ENCODE results near the gene NCOA7. TPM values are rescaled to one million over a fixed set of nuclear protein-coding genes. Genes with fewer than 3 reads are reported as not detected.

NCOA7 gene
- total and polyA plus RNA-seq, 2 of the 8 experiments (the other 6 are each of a cell fraction or from before 2014, with no cell fraction given), result 2.6 to 10.7 TPM

GRCh38 chr6:125828476-125829039, 37.8 kb downstream of the NCOA7 start:
- ChIA-PET CTCF (ENCODE audit: partially characterized antibody) (interaction anchor here (0.7 to 1.5 kb wide), 4 partner anchors 8 to 78 kb away, joined by 3 to 4 read pairs (median 3); no protein-coding TSS in a partner anchor), POLR2A (ENCODE audit: partially characterized antibody) (interaction anchor here (0.6 kb wide), 1 partner anchor 29 kb away, joined by 3 read pairs; no protein-coding TSS in a partner anchor)
- H3K18ac ChIP-seq (ENCODE audit: extremely low read depth, low read length), result no peak overlapping the region
- no peak overlapping the region for H3K23ac ChIP-seq (ENCODE audit: insufficient read length)
- no peak overlapping the region for H3K4me2 ChIP-seq (ENCODE audit: insufficient read depth in 1 of 2, low read depth in 2 of 2, low read length in 2 of 2)
- no peak overlapping the region for H3K4me3 ChIP-seq (ENCODE audit: extremely low read depth in 1 of 4, insufficient read depth in 2 of 4, low read depth in 3 of 4, low read length in 4 of 4)
- H3K56ac ChIP-seq (replicated peaks; ENCODE audit: insufficient read length, low read depth, low read length), result no peak overlapping the region
- WGBS, 2 experiments (ENCODE audit: extremely low coverage in 1 of 2, insufficient coverage in 1 of 2, insufficient read length in 1 of 2, insufficient replicate concordance in 2 of 2, low coverage in 1 of 2, low lambda C conversion rate in 2 of 2, missing lambda C conversion rate in 1 of 2), result 90% methylated on average over 2 of the region's 2 CpGs; no CpG with 5 or more reads in 1 of the 2 experiments
- FAIRE-seq (no peak), DNase-seq (ENCODE audit: low read depth in 1 of 2, low spot score in 2 of 2) (no peak)
- no peak overlapping the region for H2AK5ac ChIP-seq (ENCODE audit: low read depth, low read length)
- no peak overlapping the region for H2BK5ac ChIP-seq (ENCODE audit: low read depth, low read length)
- no peaks in the 10 kb centered on the region for H3K9me3 ChIP-seq (ENCODE audit: insufficient read depth in 2 of 2, low read depth in 1 of 2, low read length in 1 of 2)
- no peak overlapping the region for H2AFZ ChIP-seq (ENCODE audit: low read length)
- H3K4ac ChIP-seq (replicated peaks; ENCODE audit: insufficient read length, low read depth, low read length), result no peak overlapping the region
- H3K9ac ChIP-seq (replicated peaks in 1 of 4; ENCODE audit: extremely low read depth in 1 of 4, low read depth in 3 of 4, low read length in 3 of 4), result no peak overlapping the region
- H4K20me1 ChIP-seq (replicated peaks in 1 of 2; ENCODE audit: control insufficient read depth in 1 of 2, insufficient read depth in 2 of 2, low read length in 2 of 2), result no peaks in the 10 kb centered on the region
- H3K79me1 ChIP-seq (ENCODE audit: low read depth, low read length), result no peaks in the 10 kb centered on the region
- no peak overlapping the region for H2BK20ac ChIP-seq (ENCODE audit: low read length)
- H2BK12ac ChIP-seq (ENCODE audit: low read depth, low read length), result no peak overlapping the region
- H3K27me3 ChIP-seq (replicated peaks in 1 of 4; ENCODE audit: control insufficient read depth in 3 of 4, extremely low read depth in 1 of 4, insufficient read depth in 3 of 4, low read length in 3 of 4), result no peaks in the 10 kb centered on the region
- no peaks in the 10 kb centered on the region for H3K23me2 ChIP-seq (ENCODE audit: low read depth, low read length)
- H3K27ac ChIP-seq (ENCODE audit: low read depth, low read length), result no peak overlapping the region
- H3K14ac ChIP-seq (ENCODE audit: insufficient read length), result no peak overlapping the region
- no peaks in the 10 kb centered on the region for H3K4me1 ChIP-seq (replicated peaks in 1 of 4; ENCODE audit: control insufficient read depth in 3 of 4, insufficient read depth in 4 of 4, low read length in 3 of 4)
- H4K91ac ChIP-seq (replicated peaks; ENCODE audit: insufficient read length, low read length), result no peak overlapping the region
- no peak overlapping the region for H4K8ac ChIP-seq (ENCODE audit: extremely low read depth, insufficient read depth, low read length)
- no peaks in the 10 kb centered on the region for H3K79me2 ChIP-seq (ENCODE audit: control insufficient read depth in 1 of 2, insufficient read depth in 2 of 2, low read length in 2 of 2)
- TF ChIP-seq CREB1 (IDR thresholded peaks at IDR 0.05) (no peak), SRF (IDR thresholded peaks at IDR 0.05; ENCODE audit: low read depth, low read length) (no peak), JUN (IDR thresholded peaks at IDR 0.05; ENCODE audit: low read depth, low read length) (no peak), CHD1 (IDR thresholded peaks at IDR 0.05; ENCODE audit: low read depth, low read length) (no peak)
- H4K5ac ChIP-seq (ENCODE audit: insufficient read length, low read depth, low read length), result no peak overlapping the region
- H2BK120ac ChIP-seq (replicated peaks; ENCODE audit: low read depth, low read length), result no peak overlapping the region
- no peak overlapping the region for H2BK15ac ChIP-seq (ENCODE audit: low read length)
- no peaks in the 10 kb centered on the region for H3K36me3 ChIP-seq (ENCODE audit: control insufficient read depth in 2 of 4, insufficient read depth in 4 of 4, low read length in 3 of 4)
